Right lobe of liver (tissue), 4 donors: ENCODE measurements around the gene IRGC.

Experiments
- POLR2A ChIP-seq: fragments of 450-650 bp; IDR thresholded peaks from one replicate; pipeline ENCODE4 v1.6.1; 2017; ENCODE audit warnings: antibody characterized with exemption, mild to moderate bottlenecking
- TF ChIP-seq, protein P1 (sequence below), 4 donors: fragments of 200-600 bp in 3 of 4; fragments of 450-650 bp in 1 of 4; IDR thresholded peaks; one replicate each; pipeline versions ENCODE4 v1.5.1 to v1.8.0; 2016 to 2022; ENCODE audit warnings: antibody characterized with exemption in 4 of 4, mild to moderate bottlenecking in 2 of 4
- donor health status: DM: no; HTN: no; CAD: no.
- donor health status: DM: no; HTN: no; CAD: no.
- donor health status: DM: no; HTN: yes; CAD: no.

GRCh38 chr19:43681821-43682220 lies 34.1 kb upstream of the IRGC start:
- TF ChIP-seq, protein P1, sequence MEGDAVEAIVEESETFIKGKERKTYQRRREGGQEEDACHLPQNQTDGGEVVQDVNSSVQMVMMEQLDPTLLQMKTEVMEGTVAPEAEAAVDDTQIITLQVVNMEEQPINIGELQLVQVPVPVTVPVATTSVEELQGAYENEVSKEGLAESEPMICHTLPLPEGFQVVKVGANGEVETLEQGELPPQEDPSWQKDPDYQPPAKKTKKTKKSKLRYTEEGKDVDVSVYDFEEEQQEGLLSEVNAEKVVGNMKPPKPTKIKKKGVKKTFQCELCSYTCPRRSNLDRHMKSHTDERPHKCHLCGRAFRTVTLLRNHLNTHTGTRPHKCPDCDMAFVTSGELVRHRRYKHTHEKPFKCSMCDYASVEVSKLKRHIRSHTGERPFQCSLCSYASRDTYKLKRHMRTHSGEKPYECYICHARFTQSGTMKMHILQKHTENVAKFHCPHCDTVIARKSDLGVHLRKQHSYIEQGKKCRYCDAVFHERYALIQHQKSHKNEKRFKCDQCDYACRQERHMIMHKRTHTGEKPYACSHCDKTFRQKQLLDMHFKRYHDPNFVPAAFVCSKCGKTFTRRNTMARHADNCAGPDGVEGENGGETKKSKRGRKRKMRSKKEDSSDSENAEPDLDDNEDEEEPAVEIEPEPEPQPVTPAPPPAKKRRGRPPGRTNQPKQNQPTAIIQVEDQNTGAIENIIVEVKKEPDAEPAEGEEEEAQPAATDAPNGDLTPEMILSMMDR (IDR thresholded peaks at IDR 0.05), result no peak
- no peak for TF ChIP-seq POLR2A
